Keratinocyte (primary cell): ENCODE measurements around the gene FTSJ3.

Source experiments
- EZH2 ChIP-seq: IDR thresholded peaks from one replicate; pipeline ENCODE4 v1.6.1; 2012; ENCODE audit warnings: inconsistent platforms, mild to moderate bottlenecking, low read length, moderate library complexity
- TF ChIP-seq, protein P1 (sequence below), 3 experiments: IDR thresholded peaks in 1 of 3; conservative IDR thresholded peaks in 1 of 3; optimal IDR thresholded peaks in 1 of 3; 2 replicates in 2 of 3; 3 replicates in 1 of 3; pipeline versions ENCODE3 to v1.5.1; 2011; ENCODE audit warnings: low read length in 3 of 3, mild to moderate bottlenecking in 3 of 3, moderate library complexity in 2 of 3, control low read depth in 1 of 3, inconsistent platforms in 1 of 3; ENCODE audit not compliant: insufficient read depth in 2 of 3; ENCODE audit errors: extremely low read depth in 1 of 3

DNA sequence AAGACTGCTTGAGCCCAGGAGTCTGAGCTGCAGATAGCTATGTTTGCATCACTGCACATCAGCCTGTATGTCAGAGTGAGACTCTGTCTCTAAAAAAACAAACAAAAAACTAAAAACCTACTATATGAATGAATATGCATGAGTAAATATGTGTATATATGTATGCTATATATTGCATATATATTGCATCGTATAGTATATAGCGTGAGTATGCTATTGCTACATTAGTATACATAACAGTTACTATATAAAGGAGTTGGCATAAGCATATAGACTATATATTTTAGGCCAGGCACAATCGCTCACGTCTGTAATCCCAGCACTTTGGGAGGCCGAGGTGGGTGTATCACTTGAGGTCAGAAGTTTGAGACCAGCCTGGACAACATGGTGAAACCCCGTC is 37.4 kb downstream of the FTSJ3 start:
- no peak for TF ChIP-seq EZH2
- TF ChIP-seq, protein P1, sequence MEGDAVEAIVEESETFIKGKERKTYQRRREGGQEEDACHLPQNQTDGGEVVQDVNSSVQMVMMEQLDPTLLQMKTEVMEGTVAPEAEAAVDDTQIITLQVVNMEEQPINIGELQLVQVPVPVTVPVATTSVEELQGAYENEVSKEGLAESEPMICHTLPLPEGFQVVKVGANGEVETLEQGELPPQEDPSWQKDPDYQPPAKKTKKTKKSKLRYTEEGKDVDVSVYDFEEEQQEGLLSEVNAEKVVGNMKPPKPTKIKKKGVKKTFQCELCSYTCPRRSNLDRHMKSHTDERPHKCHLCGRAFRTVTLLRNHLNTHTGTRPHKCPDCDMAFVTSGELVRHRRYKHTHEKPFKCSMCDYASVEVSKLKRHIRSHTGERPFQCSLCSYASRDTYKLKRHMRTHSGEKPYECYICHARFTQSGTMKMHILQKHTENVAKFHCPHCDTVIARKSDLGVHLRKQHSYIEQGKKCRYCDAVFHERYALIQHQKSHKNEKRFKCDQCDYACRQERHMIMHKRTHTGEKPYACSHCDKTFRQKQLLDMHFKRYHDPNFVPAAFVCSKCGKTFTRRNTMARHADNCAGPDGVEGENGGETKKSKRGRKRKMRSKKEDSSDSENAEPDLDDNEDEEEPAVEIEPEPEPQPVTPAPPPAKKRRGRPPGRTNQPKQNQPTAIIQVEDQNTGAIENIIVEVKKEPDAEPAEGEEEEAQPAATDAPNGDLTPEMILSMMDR (optimal IDR thresholded peaks at IDR 0.05 in 1 of 3, IDR thresholded peaks at IDR 0.05 in 1 of 3, conservative IDR thresholded peaks at IDR 0.05 in 1 of 3; ENCODE audit: extremely low read depth in 1 of 3, insufficient read depth in 2 of 3, low read length in 3 of 3): no peak
